Mesendoderm (in vitro differentiated cells): ENCODE results near the gene CYB561D2.

Experiments used
- DNase-seq: peaks from one replicate; pipeline ENCODE4 v3.0.0; 2013
- H2AK5ac ChIP-seq: 2 replicates; pipeline ENCODE4 v1.6.1; 2013; ENCODE audit warnings: low read length, inconsistent platforms
- H2BK120ac ChIP-seq: 2 replicates; pipeline ENCODE4 v1.6.1; 2013; ENCODE audit warnings: low read depth, mild to moderate bottlenecking, low read length, moderate library complexity, mixed read lengths
- H2BK15ac ChIP-seq: replicated peaks from 2 replicates; pipeline ENCODE4 v1.6.1; 2013; ENCODE audit warnings: low read depth, mild to moderate bottlenecking, moderate library complexity
- H2BK5ac ChIP-seq: 2 replicates; pipeline ENCODE4 v1.6.1; 2013; ENCODE audit warnings: low read length, inconsistent platforms
- H3K18ac ChIP-seq: 2 replicates; pipeline ENCODE4 v1.6.1; 2013; ENCODE audit warnings: mild to moderate bottlenecking, low read length, mixed read lengths
- H3K23ac ChIP-seq: one replicate; pipeline ENCODE4 v1.6.1; 2013; ENCODE audit warnings: low read length
- H3K27ac ChIP-seq: 2 replicates; pipeline ENCODE4 v1.5.1; 2013; ENCODE audit warnings: low read depth, mild to moderate bottlenecking, inconsistent platforms, low read length, moderate library complexity
- H3K27me3 ChIP-seq: 2 replicates; pipeline ENCODE4 v1.6.1; 2013; ENCODE audit warnings: low read length, control low read depth, mild to moderate bottlenecking, inconsistent platforms; ENCODE audit not compliant: insufficient read depth, poor library complexity
- H3K36me3 ChIP-seq: 2 replicates; pipeline ENCODE4 v1.6.1; 2013; ENCODE audit warnings: low read length, inconsistent platforms; ENCODE audit not compliant: control insufficient read depth, insufficient read depth
- H3K4ac ChIP-seq: one replicate; pipeline ENCODE4 v1.6.1; 2013; ENCODE audit warnings: low read depth, mild to moderate bottlenecking, low read length, moderate library complexity
- H3K4me1 ChIP-seq: 2 replicates; pipeline ENCODE4 v1.6.1; 2013; ENCODE audit warnings: low read depth, low read length, inconsistent platforms; ENCODE audit not compliant: control insufficient read depth
- H3K4me2 ChIP-seq: 2 replicates; pipeline ENCODE4 v1.6.1; 2013; ENCODE audit warnings: low read length
- H3K4me3 ChIP-seq: 2 replicates; pipeline ENCODE4 v1.5.1; 2013; ENCODE audit warnings: mild to moderate bottlenecking, low read length
- H3K56ac ChIP-seq: one replicate; pipeline ENCODE4 v1.6.1; 2013; ENCODE audit warnings: low read length
- H3K79me1 ChIP-seq: 2 replicates; pipeline ENCODE4 v1.6.1; 2013; ENCODE audit warnings: low read length, inconsistent platforms
- H3K79me2 ChIP-seq: 2 replicates; pipeline ENCODE4 v1.6.1; 2013; ENCODE audit warnings: mild to moderate bottlenecking, low read length; ENCODE audit not compliant: control insufficient read depth, insufficient read depth
- H3K9ac ChIP-seq: 2 replicates; pipeline ENCODE4 v1.6.1; 2013; ENCODE audit warnings: low read length, inconsistent platforms
- H4K5ac ChIP-seq: one replicate; pipeline ENCODE4 v1.6.1; 2013; ENCODE audit warnings: low read length
- H4K8ac ChIP-seq: one replicate; pipeline ENCODE4 v1.6.1; 2013; ENCODE audit warnings: low read depth, mild to moderate bottlenecking, control low read depth, low read length, moderate library complexity
- WGBS: extraction: QIAGEN DNeasy Blood & Tissue Kit; methylation state at CpG from one replicate; pipeline ENCODE4 v1.1.7; 2013; ENCODE audit warnings: low lambda C conversion rate, missing lambda C conversion rate; ENCODE audit not compliant: insufficient coverage; ENCODE audit errors: extremely low coverage; 5-methylcytosine and 5-hydroxymethylcytosine counted together

CYB561D2 gene

GRCh38 chr3:50350213-50350526 lies 492 bp upstream of the CYB561D2 start:
- no peak overlapping the region for H2BK120ac ChIP-seq
- H3K56ac ChIP-seq, result peak overlapping the region; percentile 93
- no peak overlapping the region for H4K5ac ChIP-seq
- WGBS, result no CpG with 5 or more reads among the region's 7 CpGs
- no peak overlapping the region for H3K27ac ChIP-seq
- H3K18ac ChIP-seq, result no peak overlapping the region
- H3K4ac ChIP-seq, result no peak overlapping the region
- no peaks in the 10 kb centered on the region for H3K79me1 ChIP-seq
- H3K4me2 ChIP-seq, result peak overlapping the region; percentile 56
- no peak overlapping the region for H2BK5ac ChIP-seq
- H3K4me1 ChIP-seq, result peaks cover 8% of the 10 kb centered on the region
- H3K4me3 ChIP-seq, result peak overlapping the region; percentile 53
- no peak overlapping the region for H4K8ac ChIP-seq
- H3K36me3 ChIP-seq, result peaks cover 3% of the 10 kb centered on the region
- no peak for DNase-seq
- H3K79me2 ChIP-seq, result no peaks in the 10 kb centered on the region
- H2AK5ac ChIP-seq, result peak overlapping the region; percentile 78
- no peak overlapping the region for H2BK15ac ChIP-seq
- H3K9ac ChIP-seq, result peak overlapping the region; percentile 85
- H3K27me3 ChIP-seq, result no peaks in the 10 kb centered on the region
- H3K23ac ChIP-seq, result no peak overlapping the region

- Histone ChIP-seq H3K4me2 (peak overlapping the region; percentile 42), H3K27me3 (no peaks in the 10 kb centered on the region), H3K79me1 (peaks cover 3% of the 10 kb centered on the region), H3K9ac (peak overlapping the region; percentile 11), H4K5ac (no peak overlapping the region), H3K18ac (no peak overlapping the region), H2AK5ac (no peak overlapping the region), H3K79me2 (no peaks in the 10 kb centered on the region), H3K23ac (no peak overlapping the region), H3K56ac (peak overlapping the region; percentile 19), H2BK120ac (no peak overlapping the region), H3K4ac (no peak overlapping the region), H2BK15ac (no peak overlapping the region), H3K4me1 (peaks cover 8% of the 10 kb centered on the region), H4K8ac (no peak overlapping the region), H3K27ac (no peak overlapping the region), H3K4me3 (no peak overlapping the region), H2BK5ac (no peak overlapping the region), H3K36me3 (peaks cover 3% of the 10 kb centered on the region)
- WGBS, result no CpG with 5 or more reads among the region's 11 CpGs
- DNase-seq, result no peak
Measured at GRCh38 chr3:50351323-50351697, 648 bp downstream of the CYB561D2 start.

- H3K56ac ChIP-seq, result no peak overlapping the region
- WGBS, result no CpG with 5 or more reads among the region's 2 CpGs
- peaks cover 7% of the 10 kb centered on the region for H3K79me2 ChIP-seq
Measured at GRCh38 chr3:50352781-50353180, 2.1 kb downstream of the CYB561D2 start.

GRCh38 chr3:50353245-50354004 lies 2.8 kb downstream of the CYB561D2 start:
- Histone ChIP-seq H3K4me2 (no peak overlapping the region), H4K8ac (no peak overlapping the region), H3K79me2 (peaks cover 13% of the 10 kb centered on the region), H4K5ac (no peak overlapping the region), H3K4me3 (no peak overlapping the region), H2BK15ac (no peak overlapping the region), H2BK120ac (no peak overlapping the region), H3K23ac (no peak overlapping the region), H3K4me1 (peaks cover 22% of the 10 kb centered on the region), H3K27ac (no peak overlapping the region), H3K4ac (no peak overlapping the region), H3K27me3 (no peaks in the 10 kb centered on the region), H2AK5ac (no peak overlapping the region), H3K56ac (no peak overlapping the region), H3K18ac (no peak overlapping the region), H3K79me1 (peaks cover 23% of the 10 kb centered on the region), H3K36me3 (peaks cover 3% of the 10 kb centered on the region), H2BK5ac (no peak overlapping the region), H3K9ac (no peak overlapping the region)
- no peak for DNase-seq
- WGBS, result no CpG with 5 or more reads among the region's 12 CpGs

More at GRCh38 chr3:50352781-50353180, 2.1 kb downstream of the CYB561D2 start:
- Histone ChIP-seq H3K36me3 (peaks cover 3% of the 10 kb centered on the region), H3K4ac (no peak overlapping the region), H3K18ac (no peak overlapping the region), H2BK5ac (no peak overlapping the region), H3K23ac (no peak overlapping the region), H4K5ac (no peak overlapping the region), H3K4me3 (no peak overlapping the region), H2BK15ac (no peak overlapping the region), H3K79me1 (peaks cover 17% of the 10 kb centered on the region), H4K8ac (no peak overlapping the region), H3K9ac (no peak overlapping the region), H3K4me2 (no peak overlapping the region), H3K27ac (no peak overlapping the region), H3K27me3 (no peaks in the 10 kb centered on the region), H2BK120ac (no peak overlapping the region), H2AK5ac (no peak overlapping the region), H3K4me1 (peaks cover 18% of the 10 kb centered on the region)
- no peak for DNase-seq

GRCh38 chr3:50354186-50354764 lies 3.6 kb downstream of the CYB561D2 start:
- no peak overlapping the region for H3K27ac ChIP-seq
- H3K9ac ChIP-seq, result no peak overlapping the region
- H3K4ac ChIP-seq, result no peak overlapping the region
- no peak overlapping the region for H3K4me3 ChIP-seq
- no peak overlapping the region for H3K18ac ChIP-seq
- peaks cover 28% of the 10 kb centered on the region for H3K79me1 ChIP-seq
- H2BK15ac ChIP-seq, result no peak overlapping the region
- no peaks in the 10 kb centered on the region for H3K27me3 ChIP-seq
- H4K5ac ChIP-seq, result no peak overlapping the region
- H3K4me2 ChIP-seq, result no peak overlapping the region
- peaks cover 23% of the 10 kb centered on the region for H3K4me1 ChIP-seq
- no peak overlapping the region for H3K56ac ChIP-seq
- H2BK5ac ChIP-seq, result no peak overlapping the region
- peaks cover 3% of the 10 kb centered on the region for H3K36me3 ChIP-seq
- no peak overlapping the region for H4K8ac ChIP-seq
- WGBS, result no CpG with 5 or more reads among the region's 5 CpGs
- DNase-seq, result no peak
- no peak overlapping the region for H2BK120ac ChIP-seq
- H3K79me2 ChIP-seq, result peaks cover 17% of the 10 kb centered on the region
- no peak overlapping the region for H3K23ac ChIP-seq
- H2AK5ac ChIP-seq, result no peak overlapping the region
